SKM-1 (cell line): ENCODE measurements around the gene HDAC11.

Experiments used
- DNase-seq: peaks from one replicate; lab custom pipeline; 2025; ENCODE audit not compliant: unreplicated experiment; lab: John Stamatoyannopoulos, UW

HDAC11 gene

GRCh38 chr3:13522236-13522635 is 42.1 kb downstream of the HDAC11 start:
- DNase-seq = no peak

GRCh38 chr3:13524979-13525669 is 45.0 kb downstream of the HDAC11 start:
- no peak for DNase-seq

GRCh38 chr3:13525827-13526625 is 45.9 kb downstream of the HDAC11 start:
- DNase-seq = no peak

- DNase-seq = no peak
Observed at GRCh38 chr3:13526626-13526949, 46.5 kb downstream of the HDAC11 start.

- DNase-seq = no peak
Observed at GRCh38 chr3:13528217-13528867, 48.2 kb downstream of the HDAC11 start.

GRCh38 chr3:13529196-13530112 is 49.3 kb downstream of the HDAC11 start:
- no peak for DNase-seq

- no peak for DNase-seq
Observed at GRCh38 chr3:13530241-13531009, 50.3 kb downstream of the HDAC11 start.

GRCh38 chr3:13532085-13532484 is 52.0 kb downstream of the HDAC11 start:
- DNase-seq = no peak

- no peak for DNase-seq
Observed at GRCh38 chr3:13532631-13533030, 52.5 kb downstream of the HDAC11 start.

GRCh38 chr3:13533885-13534301 is 53.8 kb downstream of the HDAC11 start:
- DNase-seq = no peak

- no peak for DNase-seq
Observed at GRCh38 chr3:13535526-13535875, 55.4 kb downstream of the HDAC11 start.

GRCh38 chr3:13535905-13536304 is 55.8 kb downstream of the HDAC11 start:
- no peak for DNase-seq

GRCh38 chr3:13536432-13536831 is 56.3 kb downstream of the HDAC11 start:
- DNase-seq = no peak

GRCh38 chr3:13536832-13537231 is 56.7 kb downstream of the HDAC11 start:
- no peak for DNase-seq

- no peak for DNase-seq
Observed at GRCh38 chr3:13537244-13537908, 57.3 kb downstream of the HDAC11 start.

- no peak for DNase-seq
Observed at GRCh38 chr3:13537909-13538296, 57.8 kb downstream of the HDAC11 start.

- DNase-seq = no peak
Observed at GRCh38 chr3:13538520-13539291, 58.6 kb downstream of the HDAC11 start.

- DNase-seq = no peak
Observed at GRCh38 chr3:13539292-13539638, 59.2 kb downstream of the HDAC11 start.

- no peak for DNase-seq
Observed at GRCh38 chr3:13539671-13540070, 59.6 kb downstream of the HDAC11 start.
